K562 (cell line): ENCODE results near the gene RETREG1. TPM values are rescaled to one million over a fixed set of nuclear protein-coding genes. Genes with fewer than 3 reads are reported as not detected.

Experiments used
- ATAC-seq: fragments of 200-7000 bp; cut with Tn5 transposase; 3 replicates; pipeline ENCODE4 v1.9.1; 2020; ENCODE audit warnings: moderate library complexity
- BruUV-seq: library from RNA; stranded (reverse); fragments of 400-500 nt; replicated peaks from 2 replicates; lab custom pipeline; 2021; lab: Mats Ljungman, UMichigan
- CTCF ChIA-PET: fragments of 300-600 bp; formaldehyde crosslinking; extraction: SDS; loops from one replicate; lab custom pipeline; 2021; ENCODE audit warnings: low intra/inter-chr PET ratio; lab: Yijun Ruan, JAX
- POLR2A ChIA-PET: fragments of 300-600, 350-650 bp; sonication (Branson Sonifier 250); formaldehyde crosslinking; extraction: SDS; loops from one replicate; lab custom pipeline; 2021; ENCODE audit warnings: antibody characterized with exemption, inconsistent platforms; lab: Yijun Ruan, JAX
- DNase-seq, 4 experiments: peaks; one replicate each; pipeline versions ENCODE4 v3.0.0 to v3.0.0-alpha.2; 2011 to 2018; ENCODE audit warnings: low spot score in 3 of 4, mixed read lengths in 3 of 4; ENCODE audit errors: extremely low read depth in 1 of 4
- FAIRE-seq: peaks from 2 replicates; lab custom pipeline; 2011; peaks lifted over from hg19 to GRCh38; lab: Jason Lieb, UNC
- H2AFZ ChIP-seq: 2 replicates; pipeline ENCODE4 v1.6.0; 2011; ENCODE audit warnings: low read depth, low read length, control low read depth, inconsistent platforms
- H3K27ac ChIP-seq: fragments of 200-600 bp; 3 replicates; pipeline ENCODE4 v1.8.0; 2011; ENCODE audit warnings: low read depth, mild to moderate bottlenecking, control low read depth, inconsistent platforms, low read length, moderate library complexity, mixed read lengths; ENCODE audit errors: extremely low read depth
- H3K27me3 ChIP-seq, 2 experiments: fragments of 300-600 bp in 1 of 2; 2 replicates in 1 of 2; 3 replicates in 1 of 2; pipeline versions ENCODE4 v1.6.0 to v1.8.0; 2011; ENCODE audit warnings: inconsistent platforms in 2 of 2, low read length in 2 of 2, mild to moderate bottlenecking in 1 of 2, mixed read lengths in 1 of 2, moderate library complexity in 1 of 2; ENCODE audit not compliant: control insufficient read depth in 2 of 2, insufficient read depth in 2 of 2
- H3K36me3 ChIP-seq: fragments of 300-600 bp; 3 replicates; pipeline ENCODE4 v1.8.0; 2011; ENCODE audit warnings: mild to moderate bottlenecking, low read length, inconsistent platforms; ENCODE audit not compliant: control insufficient read depth, insufficient read depth
- H3K4me1 ChIP-seq, 2 experiments: fragments of 200-600 bp in 1 of 2; replicated peaks in 1 of 2; 2 replicates in 1 of 2; 3 replicates in 1 of 2; pipeline versions ENCODE4 v1.5.1 to v1.8.0; 2011; ENCODE audit warnings: inconsistent platforms in 2 of 2, low read length in 2 of 2, mild to moderate bottlenecking in 1 of 2, mixed read lengths in 1 of 2, moderate library complexity in 1 of 2; ENCODE audit not compliant: control insufficient read depth in 2 of 2, insufficient read depth in 2 of 2
- H3K4me2 ChIP-seq: 2 replicates; pipeline ENCODE4 v1.6.1; 2011; ENCODE audit warnings: low read length, control low read depth, inconsistent platforms, mixed read lengths; ENCODE audit not compliant: insufficient read depth
- H3K4me3 ChIP-seq: fragments of 200-600 bp; sonication (generic), shearing (Covaris generic); 2 replicates; pipeline ENCODE4 v1.5.1; 2016; ENCODE audit warnings: control low read depth, inconsistent platforms
- H3K79me2 ChIP-seq: fragments of 200-600 bp; 3 replicates; pipeline ENCODE4 v1.8.0; 2011; ENCODE audit warnings: low read length, inconsistent platforms; ENCODE audit not compliant: control insufficient read depth, insufficient read depth
- H3K9ac ChIP-seq, 2 experiments: 2 replicates each; pipeline versions ENCODE4 v1.6.0 to v1.6.1; 2011; ENCODE audit warnings: low read depth in 2 of 2, low read length in 2 of 2, control low read depth in 1 of 2, inconsistent platforms in 1 of 2, mild to moderate bottlenecking in 1 of 2, mixed read lengths in 1 of 2; ENCODE audit not compliant: insufficient read depth in 1 of 2
- H3K9me1 ChIP-seq: one replicate; pipeline ENCODE4 v1.6.0; 2011; ENCODE audit warnings: inconsistent platforms, mild to moderate bottlenecking, low read length, moderate library complexity; ENCODE audit not compliant: control insufficient read depth, insufficient read depth
- H3K9me3 ChIP-seq: replicated peaks from 2 replicates; pipeline ENCODE4 v1.5.1; 2011; ENCODE audit warnings: low read depth, low read length, inconsistent platforms; ENCODE audit not compliant: control insufficient read depth, insufficient read depth
- H4K20me1 ChIP-seq: replicated peaks from 2 replicates; pipeline ENCODE4 v1.6.1; 2011; ENCODE audit warnings: low read length, inconsistent platforms, mixed read lengths; ENCODE audit not compliant: control insufficient read depth, insufficient read depth
- BHLHE40 ChIP-seq: IDR thresholded peaks from 2 replicates; pipeline ENCODE4 v1.6.1; 2011; ENCODE audit warnings: low read length, improper control_type of control experiment
- CBFB ChIP-seq: sonication (generic); formaldehyde crosslinking; IDR thresholded peaks from 2 replicates; pipeline ENCODE4 v1.4.0; 2020; ENCODE audit warnings: mild to moderate bottlenecking, missing genetic modification reagents
- DPF2 ChIP-seq: fragments of 450-650 bp; IDR thresholded peaks from 2 replicates; pipeline ENCODE4 v1.6.1; 2016
- KAT7 ChIP-seq: sonication (generic); formaldehyde crosslinking; IDR thresholded peaks from 2 replicates; pipeline ENCODE4 v1.8.0; 2022; ENCODE audit warnings: missing genetic modification reagents, mild to moderate bottlenecking, borderline replicate concordance
- KDM2B ChIP-seq: fragments of 250-450 bp; sonication (Bioruptor Pico); IDR thresholded peaks from 2 replicates; pipeline ENCODE4 v1.8.0; 2021; ENCODE audit warnings: mild to moderate bottlenecking, moderate library complexity
- MEF2D ChIP-seq: conservative IDR thresholded peaks from 2 replicates; pipeline ENCODE4 v1.6.1; 2016; ENCODE audit warnings: low read depth, missing genetic modification characterization, missing compliant biosample characterization
- MYBL2 ChIP-seq, 2 experiments: fragments of 450-650 bp in 1 of 2; sonication (generic) in 1 of 2; formaldehyde crosslinking in 1 of 2; IDR thresholded peaks; 2 replicates each; pipeline versions ENCODE4 v1.6.1 to v1.8.1; 2017 to 2022; ENCODE audit warnings: borderline replicate concordance in 1 of 2, inconsistent platforms in 1 of 2, low read depth in 1 of 2, mild to moderate bottlenecking in 1 of 2, missing genetic modification reagents in 1 of 2, moderate library complexity in 1 of 2
- RFX1 ChIP-seq: fragments of 450-650 bp; IDR thresholded peaks from 2 replicates; pipeline ENCODE4 v1.6.1; 2016; ENCODE audit warnings: mild to moderate bottlenecking, moderate library complexity
- SIN3A ChIP-seq, 2 experiments: fragments of 150-350 bp in 1 of 2; IDR thresholded peaks; 2 replicates each; pipeline ENCODE4 v1.6.1; 2011 to 2016; ENCODE audit warnings: borderline replicate concordance in 2 of 2, low read depth in 2 of 2, low read length in 2 of 2, mild to moderate bottlenecking in 2 of 2, moderate library complexity in 2 of 2; ENCODE audit not compliant: control insufficient read depth in 1 of 2
- SMARCC2 ChIP-seq: fragments of 450-650 bp; IDR thresholded peaks from 2 replicates; pipeline ENCODE4 v1.6.1; 2017; ENCODE audit warnings: antibody characterized with exemption, moderate library complexity, mild to moderate bottlenecking, low read depth
- YY1 ChIP-seq, 3 experiments: IDR thresholded peaks; 2 replicates each; pipeline ENCODE4 v1.6.1; 2011; ENCODE audit warnings: low read length in 2 of 3, mild to moderate bottlenecking in 2 of 3, moderate library complexity in 2 of 3, borderline replicate concordance in 1 of 3, control low read depth in 1 of 3, low read depth in 1 of 3; ENCODE audit not compliant: insufficient read depth in 3 of 3, insufficient replicate concordance in 2 of 3, control insufficient read depth in 1 of 3, insufficient read length in 1 of 3; ENCODE audit errors: extremely low read depth in 1 of 3
- ZNF239 ChIP-seq: fragments of 250-450 bp; sonication (Bioruptor Pico); IDR thresholded peaks from 2 replicates; pipeline ENCODE4 v1.4.0; 2020; ENCODE audit warnings: mild to moderate bottlenecking
- ZNF77 ChIP-seq: fragments of 250-450 bp; sonication (Bioruptor Pico); IDR thresholded peaks from 2 replicates; pipeline ENCODE4 v1.5.0; 2020
- WGBS: fragments of 100-300 bp; shearing (Covaris generic); methylation state at CpG from one replicate; pipeline ENCODE4 v1.1.6; 2016; ENCODE audit warnings: low coverage, mixed read lengths; ENCODE audit not compliant: insufficient coverage; ENCODE audit errors: missing lambda C conversion rate; 5-methylcytosine and 5-hydroxymethylcytosine counted together
- in situ Hi-C: fragments of 300-500 bp; cut with MboI; formaldehyde crosslinking; loops from 4 replicates; pipeline ENCODE4 v1.15.0; 2018; ENCODE audit warnings: inconsistent platforms, mixed read lengths
- intact Hi-C: fragments of 100-400 bp; cut with micrococcal nuclease; formaldehyde crosslinking; loops from 2 replicates; pipeline ENCODE4 v1.14.2; 2022
- polyA plus RNA-seq, 8 experiments: library from polyadenylated mRNA; depleted of rRNA in 4 of 8; stranded (reverse) in 5 of 8; unstranded in 3 of 8; fragments of >200 nt; fragmentation: Nextera tagmentation in 2 of 8; fragmentation: Illumina TruSeq in 1 of 8; extraction: Ambion mirVana in 2 of 8; extraction: Trizol in 1 of 8; gene quantifications; 2 replicates each; pipeline versions ENCODE4 v1.2.1 to v1.2.3, GENCODE V29; 2011 to 2014; ENCODE audit warnings: inconsistent platforms in 1 of 8, missing spikeins in 1 of 8
- total RNA-seq, 7 experiments: library from RNA; depleted of rRNA in 6 of 7; stranded (reverse); fragments of >200 nt in 6 of 7; fragmentation: Illumina TruSeq in 2 of 7; extraction: Trizol in 2 of 7; gene quantifications; 2 replicates each; pipeline versions ENCODE4 v1.2.1 to v1.2.3, GENCODE V29; 2011 to 2021; ENCODE audit warnings: low replicate concordance in 1 of 7
- TF ChIP-seq, protein P1 (sequence below): fragments of 450-650 bp; formaldehyde crosslinking; IDR thresholded peaks from 2 replicates; pipeline ENCODE4 v1.4.0; 2022; ENCODE audit warnings: missing genetic modification characterization
- TF ChIP-seq, protein P2 (sequence below): fragments of 250-450 bp; sonication (Bioruptor Pico); IDR thresholded peaks from 2 replicates; pipeline ENCODE4 v1.4.0; 2020
- TF ChIP-seq, protein P3 (sequence below): conservative IDR thresholded peaks from 2 replicates; pipeline ENCODE4 v1.6.1; 2011; ENCODE audit warnings: low read depth, mild to moderate bottlenecking, low read length; ENCODE audit not compliant: control insufficient read depth
- TF ChIP-seq, protein P4 (sequence below), 2 experiments: fragments of 250-450 bp in 1 of 2; fragments of 450-650 bp in 1 of 2; sonication (Bioruptor Pico) in 1 of 2; IDR thresholded peaks; 2 replicates each; pipeline versions ENCODE4 v1.6.1 to v1.8.0; 2016 to 2021; ENCODE audit warnings: mild to moderate bottlenecking in 2 of 2, moderate library complexity in 2 of 2, missing compliant biosample characterization in 1 of 2, missing genetic modification characterization in 1 of 2

RETREG1 gene
- total and polyA plus RNA-seq, 9 of the 15 experiments (the other 6 are each of a cell fraction or from before 2014, with no cell fraction given): 0.01 to 0.20 (median 0.08) TPM; not detected in 5

DNA sequence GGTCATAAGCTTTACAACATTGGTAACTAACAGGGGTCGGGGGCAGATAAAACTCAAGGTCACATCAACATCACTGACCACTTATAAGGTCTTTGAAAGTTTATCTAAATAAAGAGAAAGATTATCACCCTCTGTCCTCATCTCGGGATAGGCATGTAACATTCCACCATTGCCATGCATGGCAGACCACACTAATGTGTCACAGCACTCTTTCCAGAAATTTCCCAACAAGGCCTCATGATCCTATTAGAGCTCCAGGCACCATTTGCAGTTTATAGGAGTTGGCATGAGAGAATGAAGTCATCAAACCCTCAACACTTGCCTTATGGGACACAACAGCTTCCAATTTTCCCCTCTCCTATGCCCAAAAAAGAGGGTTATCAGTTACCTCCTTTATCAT is 119.3 kb downstream of the RETREG1 start:
- WGBS: 5% methylated on average over 2 of the region's 2 CpGs
- BruUV-seq: no TSS peak
- TF ChIP-seq RFX1: no peak
- TF ChIP-seq, protein P1, sequence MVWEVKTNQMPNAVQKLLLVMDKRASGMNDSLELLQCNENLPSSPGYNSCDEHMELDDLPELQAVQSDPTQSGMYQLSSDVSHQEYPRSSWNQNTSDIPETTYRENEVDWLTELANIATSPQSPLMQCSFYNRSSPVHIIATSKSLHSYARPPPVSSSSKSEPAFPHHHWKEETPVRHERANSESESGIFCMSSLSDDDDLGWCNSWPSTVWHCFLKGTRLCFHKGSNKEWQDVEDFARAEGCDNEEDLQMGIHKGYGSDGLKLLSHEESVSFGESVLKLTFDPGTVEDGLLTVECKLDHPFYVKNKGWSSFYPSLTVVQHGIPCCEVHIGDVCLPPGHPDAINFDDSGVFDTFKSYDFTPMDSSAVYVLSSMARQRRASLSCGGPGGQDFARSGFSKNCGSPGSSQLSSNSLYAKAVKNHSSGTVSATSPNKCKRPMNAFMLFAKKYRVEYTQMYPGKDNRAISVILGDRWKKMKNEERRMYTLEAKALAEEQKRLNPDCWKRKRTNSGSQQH (CRISPR knock-in tag): no peak
- TF ChIP-seq, protein P2, sequence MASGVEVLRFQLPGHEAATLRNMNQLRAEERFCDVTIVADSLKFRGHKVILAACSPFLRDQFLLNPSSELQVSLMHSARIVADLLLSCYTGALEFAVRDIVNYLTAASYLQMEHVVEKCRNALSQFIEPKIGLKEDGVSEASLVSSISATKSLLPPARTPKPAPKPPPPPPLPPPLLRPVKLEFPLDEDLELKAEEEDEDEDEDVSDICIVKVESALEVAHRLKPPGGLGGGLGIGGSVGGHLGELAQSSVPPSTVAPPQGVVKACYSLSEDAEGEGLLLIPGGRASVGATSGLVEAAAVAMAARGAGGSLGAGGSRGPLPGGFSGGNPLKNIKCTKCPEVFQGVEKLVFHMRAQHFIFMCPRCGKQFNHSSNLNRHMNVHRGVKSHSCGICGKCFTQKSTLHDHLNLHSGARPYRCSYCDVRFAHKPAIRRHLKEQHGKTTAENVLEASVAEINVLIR: no peak
- TF ChIP-seq DPF2: no peak
- TF ChIP-seq KAT7 (CRISPR knock-in tag): no peak
- TF ChIP-seq CBFB (CRISPR knock-in tag): no peak
- no peak for TF ChIP-seq ZNF77 (CRISPR knock-in tag)
- TF ChIP-seq ZNF239 (CRISPR knock-in tag): no peak
- TF ChIP-seq BHLHE40: no peak
- TF ChIP-seq, protein P3, sequence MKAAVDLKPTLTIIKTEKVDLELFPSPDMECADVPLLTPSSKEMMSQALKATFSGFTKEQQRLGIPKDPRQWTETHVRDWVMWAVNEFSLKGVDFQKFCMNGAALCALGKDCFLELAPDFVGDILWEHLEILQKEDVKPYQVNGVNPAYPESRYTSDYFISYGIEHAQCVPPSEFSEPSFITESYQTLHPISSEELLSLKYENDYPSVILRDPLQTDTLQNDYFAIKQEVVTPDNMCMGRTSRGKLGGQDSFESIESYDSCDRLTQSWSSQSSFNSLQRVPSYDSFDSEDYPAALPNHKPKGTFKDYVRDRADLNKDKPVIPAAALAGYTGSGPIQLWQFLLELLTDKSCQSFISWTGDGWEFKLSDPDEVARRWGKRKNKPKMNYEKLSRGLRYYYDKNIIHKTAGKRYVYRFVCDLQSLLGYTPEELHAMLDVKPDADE: no peak
- no peak for TF ChIP-seq SMARCC2
- TF ChIP-seq, protein P4, sequence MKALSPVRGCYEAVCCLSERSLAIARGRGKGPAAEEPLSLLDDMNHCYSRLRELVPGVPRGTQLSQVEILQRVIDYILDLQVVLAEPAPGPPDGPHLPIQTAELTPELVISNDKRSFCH (CRISPR knock-in tag; IDR thresholded peaks at IDR 0.05): no peak
- TF ChIP-seq, protein P4 (tag; IDR thresholded peaks at IDR 0.05): no peak
- TF ChIP-seq MYBL2 (IDR thresholded peaks at IDR 0.05; ENCODE audit: low read depth): no peak
- TF ChIP-seq MYBL2 (CRISPR knock-in tag; IDR thresholded peaks at IDR 0.05; ENCODE audit: borderline replicate concordance): no peak
- TF ChIP-seq KDM2B (CRISPR knock-in tag): no peak
- TF ChIP-seq YY1 (IDR thresholded peaks at IDR 0.05; ENCODE audit: borderline replicate concordance in 1 of 3, control insufficient read depth in 1 of 3, extremely low read depth in 1 of 3, insufficient read depth in 3 of 3, insufficient read length in 1 of 3, insufficient replicate concordance in 2 of 3, low read depth in 1 of 3, low read length in 2 of 3): no peak
- no peak for TF ChIP-seq SIN3A (IDR thresholded peaks at IDR 0.05; ENCODE audit: borderline replicate concordance in 2 of 2, control insufficient read depth in 1 of 2, low read depth in 2 of 2, low read length in 2 of 2)
- TF ChIP-seq MEF2D (tag): no peak

More for the DNA sequence above, 119.3 kb downstream of the RETREG1 start:
- H4K20me1 ChIP-seq: no peaks in the 10 kb centered on the region
- ChIA-PET POLR2A (no interaction called here), CTCF (no interaction called here)
- peaks cover 0 to 8% of the 10 kb centered on the region in 2 experiments; a peak in 3 of 5 replicates for H3K27me3 ChIP-seq
- H3K9me3 ChIP-seq: no peaks in the 10 kb centered on the region
- no peak for ATAC-seq
- no peaks in the 10 kb centered on the region for H3K4me1 ChIP-seq
- H2AFZ ChIP-seq: no peak overlapping the region
- no peaks in the 10 kb centered on the region for H3K36me3 ChIP-seq
- H3K9ac ChIP-seq: no peak overlapping the region
- H3K27ac ChIP-seq: no peak overlapping the region
- no peak for DNase-seq
- no peak overlapping the region for H3K4me2 ChIP-seq
- no peaks in the 10 kb centered on the region for H3K9me1 ChIP-seq
- no peak overlapping the region for H3K4me3 ChIP-seq
- in situ Hi-C loops: no loop called here
- no peaks in the 10 kb centered on the region for H3K79me2 ChIP-seq
- no peak for FAIRE-seq
- intact Hi-C loops: no loop called here
